ENCODE data around the gene POU3F1.

DNA sequence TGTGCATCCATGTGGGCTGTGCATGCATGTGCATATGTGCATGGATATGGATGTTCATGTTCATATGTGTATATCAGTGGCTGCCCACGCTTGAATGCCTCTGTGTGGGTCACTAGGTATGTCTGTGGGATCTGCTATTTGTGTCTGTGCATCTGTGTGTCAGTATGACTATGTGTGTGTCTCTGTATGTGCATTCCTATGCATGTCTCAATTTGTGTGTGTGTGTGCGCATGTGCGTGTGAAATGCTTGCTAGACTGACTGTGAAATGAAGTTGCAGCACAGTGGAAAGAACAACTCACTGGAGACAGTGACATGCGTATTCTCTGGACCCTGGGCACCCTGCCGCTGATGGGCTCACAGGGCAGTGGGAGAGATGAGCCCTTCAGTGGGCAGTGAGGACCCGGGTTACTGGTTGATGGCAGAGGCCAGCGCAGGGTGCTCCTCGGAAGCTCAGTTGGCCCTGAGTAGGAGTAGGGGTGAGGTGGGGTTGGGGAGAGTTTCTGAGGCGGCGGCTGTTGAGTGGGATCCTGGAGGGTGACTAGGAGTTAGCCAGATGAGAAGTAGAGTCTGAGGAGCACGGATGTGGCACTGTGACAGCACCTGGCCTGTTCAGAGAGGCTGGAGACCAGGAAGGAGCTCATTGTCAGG is 43.2 kb upstream of the POU3F1 start:
- TF ChIP-seq, protein P1, sequence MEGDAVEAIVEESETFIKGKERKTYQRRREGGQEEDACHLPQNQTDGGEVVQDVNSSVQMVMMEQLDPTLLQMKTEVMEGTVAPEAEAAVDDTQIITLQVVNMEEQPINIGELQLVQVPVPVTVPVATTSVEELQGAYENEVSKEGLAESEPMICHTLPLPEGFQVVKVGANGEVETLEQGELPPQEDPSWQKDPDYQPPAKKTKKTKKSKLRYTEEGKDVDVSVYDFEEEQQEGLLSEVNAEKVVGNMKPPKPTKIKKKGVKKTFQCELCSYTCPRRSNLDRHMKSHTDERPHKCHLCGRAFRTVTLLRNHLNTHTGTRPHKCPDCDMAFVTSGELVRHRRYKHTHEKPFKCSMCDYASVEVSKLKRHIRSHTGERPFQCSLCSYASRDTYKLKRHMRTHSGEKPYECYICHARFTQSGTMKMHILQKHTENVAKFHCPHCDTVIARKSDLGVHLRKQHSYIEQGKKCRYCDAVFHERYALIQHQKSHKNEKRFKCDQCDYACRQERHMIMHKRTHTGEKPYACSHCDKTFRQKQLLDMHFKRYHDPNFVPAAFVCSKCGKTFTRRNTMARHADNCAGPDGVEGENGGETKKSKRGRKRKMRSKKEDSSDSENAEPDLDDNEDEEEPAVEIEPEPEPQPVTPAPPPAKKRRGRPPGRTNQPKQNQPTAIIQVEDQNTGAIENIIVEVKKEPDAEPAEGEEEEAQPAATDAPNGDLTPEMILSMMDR (IDR thresholded peaks at IDR 0.05; ENCODE audit: low read depth, low read length): no peak
- no peak for TF ChIP-seq EZH2phosphoT487 (IDR thresholded peaks at IDR 0.05; ENCODE audit: low read depth)

Measured in OCI-LY3 (cell line).